Right lobe of liver (tissue), 6 donors: Measurements from ENCODE around the gene ATXN2L. TPM values are rescaled to one million over a fixed set of nuclear protein-coding genes. Genes with fewer than 3 reads are reported as not detected.

Source experiments
- ATAC-seq, 4 donors: fragments of 200-7000 bp; cut with Tn5 transposase; one replicate each; pipeline ENCODE4 v1.9.1; 2020; ENCODE audit warnings: mild to moderate bottlenecking in 4 of 4, moderate library complexity in 4 of 4
- DNase-seq, 3 donors: peaks; one replicate each; pipeline ENCODE4 v3.0.0-alpha.2; 2020
- H3K27ac ChIP-seq, 3 donors: fragments of 200-600 bp; one replicate each; pipeline ENCODE4 v1.8.0; 2022
- H3K27me3 ChIP-seq, 2 donors: fragments of 200-600 bp; one replicate each; pipeline ENCODE4 v1.8.0; 2022
- H3K36me3 ChIP-seq, 4 donors: fragments of 200-600 bp; sonication (generic) in 1 of 4; one replicate each; pipeline versions ENCODE4 v1.5.1 to v1.8.0; 2017 to 2022; ENCODE audit warnings: control low read depth in 1 of 4
- H3K4me1 ChIP-seq, 4 donors: fragments of 200-600 bp; sonication (generic) in 1 of 4; one replicate each; pipeline versions ENCODE4 v1.5.1 to v1.8.0; 2017 to 2022; ENCODE audit warnings: control low read depth in 1 of 4
- H3K4me3 ChIP-seq, 3 donors: fragments of 200-600 bp; one replicate each; pipeline ENCODE4 v1.8.0; 2022
- H3K9me3 ChIP-seq, 4 donors: fragments of 200-600 bp; sonication (generic) in 1 of 4; one replicate each; pipeline versions ENCODE4 v1.5.1 to v1.8.0; 2017 to 2022; ENCODE audit warnings: control low read depth in 1 of 4
- POLR2A ChIP-seq: fragments of 450-650 bp; IDR thresholded peaks from one replicate; pipeline ENCODE4 v1.6.1; 2017; ENCODE audit warnings: antibody characterized with exemption, mild to moderate bottlenecking
- WGBS: methylation state at CpG from one replicate; pipeline ENCODE4 v1.1.6; 2018; ENCODE audit warnings: low coverage, low lambda C conversion rate; ENCODE audit not compliant: insufficient coverage; ENCODE audit errors: missing lambda C conversion rate; 5-methylcytosine and 5-hydroxymethylcytosine counted together
- intact Hi-C, 2 donors: fragments of 100-400 bp; cut with DNase I; formaldehyde crosslinking; loops; one replicate each; pipeline versions ENCODE4 v1.11.2 to v1.14.1; 2022
- microRNA-seq, 2 donors: library from miRNA; unstranded; fragments of <30 nt; microRNA quantifications; one replicate each; pipeline ENCODE4, GENCODE V29; 2019 to 2020
- small RNA-seq, 2 experiments: library from RNA; depleted of rRNA; stranded (forward); fragments of <200 nt; gene quantifications; one replicate each; pipeline ENCODE3, GENCODE V24; 2016
- total RNA-seq, 6 experiments: library from RNA; depleted of rRNA in 2 of 6; stranded (reverse); fragments of >200 nt in 2 of 6; fragmentation: NEBNext Ultra II Directional in 3 of 6; extraction: Animal tissue kit (Norgen Biotek cat#: 25700) in 3 of 6; gene quantifications; one replicate each; pipeline versions ENCODE4 v1.1.0 to v1.2.4, GENCODE V29; 2016 to 2023
- TF ChIP-seq, protein P1 (sequence below), 4 donors: fragments of 200-600 bp in 3 of 4; fragments of 450-650 bp in 1 of 4; IDR thresholded peaks; one replicate each; pipeline versions ENCODE4 v1.5.1 to v1.8.0; 2016 to 2022; ENCODE audit warnings: antibody characterized with exemption in 4 of 4, mild to moderate bottlenecking in 2 of 4
- donor health status: DM: no; HTN: yes; CAD: no.
- donor health status: DM: no; HTN: no; CAD: no.
- donor health status: DM: no; HTN: no; CAD: no.
- donor health status: DM: no; HTN: yes; CAD: no.
- donor health status: DM: no; HTN: yes; CAD: no.

ATXN2L gene
- total RNA-seq, 6 experiments from 2014 or later: 40.5 to 78.1 (median 57.2) TPM

DNA sequence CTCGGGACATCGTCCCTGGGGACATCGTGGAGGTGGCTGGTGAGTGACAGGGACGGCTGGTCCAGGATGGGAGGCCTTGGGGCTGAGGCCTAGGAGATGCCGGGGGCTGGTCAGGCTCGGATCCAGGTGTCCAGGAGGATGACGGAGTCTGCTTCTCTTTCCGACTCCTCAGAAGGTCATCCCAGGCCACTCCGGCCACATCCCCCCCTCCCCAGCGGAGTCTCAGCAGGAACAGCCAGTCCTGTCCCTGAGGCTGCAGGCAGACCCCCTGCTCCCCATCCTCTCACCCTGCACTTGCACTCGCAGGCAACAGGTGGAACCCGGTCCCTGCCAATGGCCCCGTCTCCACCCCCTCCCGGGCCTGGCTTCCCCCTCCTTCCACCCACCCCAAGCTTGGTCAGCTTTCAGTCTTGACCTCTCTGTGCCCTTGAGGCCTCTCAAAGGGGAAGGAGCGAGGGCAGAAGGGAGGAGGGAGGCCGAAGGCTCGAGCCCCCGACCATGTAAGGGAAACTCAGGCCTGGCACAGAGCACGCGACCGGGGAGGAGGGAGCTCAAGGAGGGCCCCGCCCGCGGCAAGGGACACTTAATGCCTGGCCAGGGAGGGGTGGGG lies 59.9 kb downstream of the ATXN2L start:
- TF ChIP-seq POLR2A: no peak
- TF ChIP-seq, protein P1, sequence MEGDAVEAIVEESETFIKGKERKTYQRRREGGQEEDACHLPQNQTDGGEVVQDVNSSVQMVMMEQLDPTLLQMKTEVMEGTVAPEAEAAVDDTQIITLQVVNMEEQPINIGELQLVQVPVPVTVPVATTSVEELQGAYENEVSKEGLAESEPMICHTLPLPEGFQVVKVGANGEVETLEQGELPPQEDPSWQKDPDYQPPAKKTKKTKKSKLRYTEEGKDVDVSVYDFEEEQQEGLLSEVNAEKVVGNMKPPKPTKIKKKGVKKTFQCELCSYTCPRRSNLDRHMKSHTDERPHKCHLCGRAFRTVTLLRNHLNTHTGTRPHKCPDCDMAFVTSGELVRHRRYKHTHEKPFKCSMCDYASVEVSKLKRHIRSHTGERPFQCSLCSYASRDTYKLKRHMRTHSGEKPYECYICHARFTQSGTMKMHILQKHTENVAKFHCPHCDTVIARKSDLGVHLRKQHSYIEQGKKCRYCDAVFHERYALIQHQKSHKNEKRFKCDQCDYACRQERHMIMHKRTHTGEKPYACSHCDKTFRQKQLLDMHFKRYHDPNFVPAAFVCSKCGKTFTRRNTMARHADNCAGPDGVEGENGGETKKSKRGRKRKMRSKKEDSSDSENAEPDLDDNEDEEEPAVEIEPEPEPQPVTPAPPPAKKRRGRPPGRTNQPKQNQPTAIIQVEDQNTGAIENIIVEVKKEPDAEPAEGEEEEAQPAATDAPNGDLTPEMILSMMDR (IDR thresholded peaks at IDR 0.05): no peak
- DNase-seq (no peak), ATAC-seq (no peak)
- H3K9me3 ChIP-seq: no peaks in the 10 kb centered on the region
- no peaks in the 10 kb centered on the region for H3K27me3 ChIP-seq
- peaks cover 0 to 6% (median 3%) of the 10 kb centered on the region in 4 donors for H3K4me1 ChIP-seq
- 46% methylated on average over 13 of the region's 24 CpGs for WGBS
- intact Hi-C loops: no loop called here
- H3K27ac ChIP-seq: no peak overlapping the region
- no peaks in the 10 kb centered on the region for H3K36me3 ChIP-seq
- H3K4me3 ChIP-seq: no peak overlapping the region

- Histone ChIP-seq H3K4me3 (no peak overlapping the region), H3K36me3 (no peaks in the 10 kb centered on the region), H3K4me1 (peaks cover 0 to 6% (median 3%) of the 10 kb centered on the region in 4 donors), H3K9me3 (no peaks in the 10 kb centered on the region), H3K27ac (no peak overlapping the region), H3K27me3 (no peaks in the 10 kb centered on the region)
- TF ChIP-seq, protein P1 (IDR thresholded peaks at IDR 0.05): no peak
- no peak for TF ChIP-seq POLR2A
- intact Hi-C loops: no loop called here
- ATAC-seq: no peak
- DNase-seq: no peak
- 77% methylated on average over 18 of the region's 25 CpGs for WGBS
Measured at GRCh38 chr16:28883221-28883996, 60.6 kb downstream of the ATXN2L start.

DNA sequence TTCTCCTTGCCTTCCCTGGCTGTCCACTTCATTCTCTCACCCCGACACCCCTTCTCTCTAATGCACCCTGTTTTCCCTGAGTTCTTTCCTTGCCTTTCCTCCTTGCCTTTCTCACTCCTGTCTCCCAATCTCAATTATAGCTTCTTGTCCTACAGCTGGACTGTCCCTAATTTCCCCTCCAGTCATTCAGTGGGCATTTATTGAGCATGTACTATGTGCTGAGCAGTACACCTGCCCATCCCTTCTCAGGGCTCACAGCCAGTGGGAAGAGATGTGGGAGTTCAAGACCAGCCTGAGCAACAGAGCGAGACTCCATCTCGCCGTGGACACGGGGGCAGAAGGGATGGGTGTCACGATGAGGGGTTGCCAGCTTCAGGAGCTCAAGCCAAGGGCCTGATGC lies 61.2 kb downstream of the ATXN2L start:
- Histone ChIP-seq H3K4me1 (peaks cover 0 to 6% (median 3%) of the 10 kb centered on the region in 4 donors), H3K27me3 (no peaks in the 10 kb centered on the region), H3K4me3 (no peak overlapping the region), H3K27ac (no peak overlapping the region), H3K9me3 (no peaks in the 10 kb centered on the region), H3K36me3 (no peaks in the 10 kb centered on the region)
- intact Hi-C loops: no loop called here
- WGBS: 86% methylated on average over 3 of the region's 6 CpGs
- no peak for ATAC-seq
- no peak for TF ChIP-seq POLR2A
- TF ChIP-seq, protein P1 (IDR thresholded peaks at IDR 0.05): no peak
- no peak for DNase-seq

Small RNA genes within 50 kb of the gene (microRNA-seq; reads per million reads assigned to microRNA genes)
- gene MIR4721: 0 reads per million in 2 donors

Small RNA genes within 50 kb of the gene (small RNA-seq; reads per million reads assigned to genes)
- gene RF00416: 0 reads per million in 2 experiments

Other genes with a start within 250 kb of the ATXN2L start
- gene SULT1A2, start 225.9 kb upstream of the ATXN2L start, total RNA-seq: 10 to 100 TPM; 10.1 to 48.3 (median 18.0) TPM
- gene SULT1A1, start 213.0 kb upstream of the ATXN2L start, total RNA-seq: 100 to 1,000 TPM; 132 to 335 (median 207) TPM
- gene NPIPB8, start 184.9 kb upstream of the ATXN2L start, total RNA-seq: 1 to 10 TPM in 1 of 6 experiments, under 1 TPM in 2, not detected in 3; 0.89 to 2.1 (median 0.93) TPM
- gene EIF3C, start 111.5 kb upstream of the ATXN2L start, total RNA-seq: 100 to 1,000 TPM; 145 to 260 (median 203) TPM
- 1 to 10 TPM in 3 of 6 experiments, under 1 TPM in 3; 0.40 to 3.4 (median 0.91) TPM for gene NPIPB9, start 71.2 kb upstream of the ATXN2L start, total RNA-seq
- gene TUFM, start 23.3 kb downstream of the ATXN2L start, total RNA-seq: 100 to 1,000 TPM; 103 to 169 (median 141) TPM
- 10 to 100 TPM; 13.2 to 27.1 (median 20.6) TPM for gene SH2B1, start 40.8 kb downstream of the ATXN2L start, total RNA-seq
- gene ATP2A1, start 55.5 kb downstream of the ATXN2L start, total RNA-seq: 1 to 10 TPM in 2 of 6 experiments, under 1 TPM in 4; 0.42 to 3.6 (median 0.77) TPM
- 10 to 100 TPM in 2 of 6 experiments, 1 to 10 TPM in 4; 5.0 to 21.0 (median 9.1) TPM for gene RABEP2, start 102.2 kb downstream of the ATXN2L start, total RNA-seq
- gene CD19, start 109.0 kb downstream of the ATXN2L start, total RNA-seq: under 1 TPM in 1 of 6 experiments, not detected in 5; 0.10 TPM
- 10 to 100 TPM; 10.3 to 16.5 (median 13.1) TPM for gene NFATC2IP, start 127.9 kb downstream of the ATXN2L start, total RNA-seq
- 10 to 100 TPM; 13.7 to 21.2 (median 17.7) TPM for gene SPNS1, start 151.8 kb downstream of the ATXN2L start, total RNA-seq
- 1 to 10 TPM; 1.8 to 5.2 (median 3.1) TPM for gene LAT, start 162.1 kb downstream of the ATXN2L start, total RNA-seq